ENCODE results near the gene ARHGAP23.
"Not testable (repeated sequence)": the region's sequence is repeated elsewhere in the genome, so short reads cannot be mapped to it uniquely, and the experiment has no call there.

The ARHGAP23 gene

GRCh38 chr17:38435795-38436194, 7.5 kb downstream of the ARHGAP23 start:
- no peaks in the 10 kb centered on the region for H3K27me3 ChIP-seq (ENCODE audit: insufficient read depth, low read length, poor library complexity)
- no peaks in the 10 kb centered on the region for H3K9me3 ChIP-seq (ENCODE audit: insufficient read depth, low read length, severe bottlenecking)
- peaks cover 100% of the 10 kb centered on the region for H3K79me2 ChIP-seq (ENCODE audit: insufficient read depth, low read length)
- peaks cover 32% of the 10 kb centered on the region for H3K36me3 ChIP-seq (ENCODE audit: insufficient read depth, low read length)
- no peak overlapping the region for H3K9ac ChIP-seq (ENCODE audit: low read depth, low read length)
- H3K4me2 ChIP-seq (ENCODE audit: insufficient read depth, low read length): no peak overlapping the region
- no peak for DNase-seq
- TF ChIP-seq CTCF (IDR thresholded peaks at IDR 0.05; ENCODE audit: borderline replicate concordance, extremely low read depth, low read length, poor library complexity, severe bottlenecking) (no peak), EZH2 (IDR thresholded peaks at IDR 0.05; ENCODE audit: borderline replicate concordance, low read depth, low read length, severe bottlenecking) (no peak)
- no peak overlapping the region for H3K4me3 ChIP-seq (ENCODE audit: low read depth in 1 of 2, low read length in 2 of 2)
- no peak overlapping the region for H3K27ac ChIP-seq (ENCODE audit: low read length)
- H4K20me1 ChIP-seq (ENCODE audit: insufficient read depth, low read length): peaks cover 57% of the 10 kb centered on the region
- ATAC-seq (ENCODE audit: insufficient read depth, low read depth): no peak
- H3K4me1 ChIP-seq (ENCODE audit: insufficient read depth, low read length): peaks cover 14% of the 10 kb centered on the region
- no peak overlapping the region for H2AFZ ChIP-seq (ENCODE audit: low read depth, low read length)

GRCh38 chr17:38436386-38436785, 8.1 kb downstream of the ARHGAP23 start:
- Histone ChIP-seq H3K79me2 (ENCODE audit: insufficient read depth, low read length) (peaks cover 100% of the 10 kb centered on the region), H3K27me3 (ENCODE audit: insufficient read depth, low read length, poor library complexity) (no peaks in the 10 kb centered on the region)
- DNase-seq: no peak

GRCh38 chr17:38437313-38437712, 9.0 kb downstream of the ARHGAP23 start:
- H3K9me3 ChIP-seq (ENCODE audit: insufficient read depth, low read length, severe bottlenecking); H3K9ac ChIP-seq (ENCODE audit: low read depth, low read length); ATAC-seq (ENCODE audit: insufficient read depth, low read depth); H3K4me3 ChIP-seq (ENCODE audit: low read depth in 1 of 2, low read length in 2 of 2); H3K27ac ChIP-seq (ENCODE audit: low read length); H3K4me2 ChIP-seq (ENCODE audit: insufficient read depth, low read length); DNase-seq; H2AFZ ChIP-seq (ENCODE audit: low read depth, low read length); H3K27me3 ChIP-seq (ENCODE audit: insufficient read depth, low read length, poor library complexity); H3K4me1 ChIP-seq (ENCODE audit: insufficient read depth, low read length): not testable (repeated sequence)
- peaks cover 100% of the 10 kb centered on the region for H3K79me2 ChIP-seq (ENCODE audit: insufficient read depth, low read length)
- peaks cover 58% of the 10 kb centered on the region for H4K20me1 ChIP-seq (ENCODE audit: insufficient read depth, low read length)
- H3K36me3 ChIP-seq (ENCODE audit: insufficient read depth, low read length): peaks cover 27% of the 10 kb centered on the region

More at GRCh38 chr17:38436386-38436785, 8.1 kb downstream of the ARHGAP23 start:
- Histone ChIP-seq H3K27ac (ENCODE audit: low read length) (no peak overlapping the region), H3K36me3 (ENCODE audit: insufficient read depth, low read length) (peaks cover 31% of the 10 kb centered on the region), H4K20me1 (ENCODE audit: insufficient read depth, low read length) (peaks cover 57% of the 10 kb centered on the region), H3K4me3 (ENCODE audit: low read depth in 1 of 2, low read length in 2 of 2) (no peak overlapping the region), H3K9ac (ENCODE audit: low read depth, low read length) (no peak overlapping the region), H3K4me2 (ENCODE audit: insufficient read depth, low read length) (no peak overlapping the region), H3K4me1 (ENCODE audit: insufficient read depth, low read length) (peaks cover 8% of the 10 kb centered on the region), H2AFZ (ENCODE audit: low read depth, low read length) (no peak overlapping the region), H3K9me3 (ENCODE audit: insufficient read depth, low read length, severe bottlenecking) (no peaks in the 10 kb centered on the region)
- ATAC-seq (ENCODE audit: insufficient read depth, low read depth): no peak
- TF ChIP-seq EZH2 (IDR thresholded peaks at IDR 0.05; ENCODE audit: borderline replicate concordance, low read depth, low read length, severe bottlenecking): no peak
- no peak for TF ChIP-seq CTCF (IDR thresholded peaks at IDR 0.05; ENCODE audit: borderline replicate concordance, extremely low read depth, low read length, poor library complexity, severe bottlenecking)

GRCh38 chr17:38439436-38439835, 11.2 kb downstream of the ARHGAP23 start:
- peaks cover 7% of the 10 kb centered on the region for H3K4me1 ChIP-seq (ENCODE audit: insufficient read depth, low read length)
- peaks cover 69% of the 10 kb centered on the region for H4K20me1 ChIP-seq (ENCODE audit: insufficient read depth, low read length)
- H3K27ac ChIP-seq (ENCODE audit: low read length): no peak overlapping the region
- no peak overlapping the region for H2AFZ ChIP-seq (ENCODE audit: low read depth, low read length)
- no peak overlapping the region for H3K4me2 ChIP-seq (ENCODE audit: insufficient read depth, low read length)
- H3K9ac ChIP-seq (ENCODE audit: low read depth, low read length): no peak overlapping the region
- H3K36me3 ChIP-seq (ENCODE audit: insufficient read depth, low read length): peaks cover 23% of the 10 kb centered on the region
- H3K79me2 ChIP-seq (ENCODE audit: insufficient read depth, low read length): peaks cover 99% of the 10 kb centered on the region
- H3K9me3 ChIP-seq (ENCODE audit: insufficient read depth, low read length, severe bottlenecking): no peaks in the 10 kb centered on the region
- no peak overlapping the region for H3K4me3 ChIP-seq (ENCODE audit: low read depth in 1 of 2, low read length in 2 of 2)
- DNase-seq (no peak), ATAC-seq (ENCODE audit: insufficient read depth, low read depth) (no peak)
- TF ChIP-seq EZH2 (IDR thresholded peaks at IDR 0.05; ENCODE audit: borderline replicate concordance, low read depth, low read length, severe bottlenecking): no peak
- no peak for TF ChIP-seq CTCF (IDR thresholded peaks at IDR 0.05; ENCODE audit: borderline replicate concordance, extremely low read depth, low read length, poor library complexity, severe bottlenecking)
- H3K27me3 ChIP-seq (ENCODE audit: insufficient read depth, low read length, poor library complexity): no peaks in the 10 kb centered on the region

Data from DND-41 (cell line).